ENCODE results near the gene KSR1.

The KSR1 gene

GRCh38 chr17:27473748-27474609 lies 17.7 kb downstream of the KSR1 start:
- Histone ChIP-seq H3K27ac (peak overlapping the region; percentile 67), H3K27me3 (no peaks in the 10 kb centered on the region), H3K4me3 (ENCODE audit: low read depth in 1 of 2, low read length in 1 of 2) (peak overlapping the region; percentile 34 to 47), H3K9me3 (no peaks in the 10 kb centered on the region), H3K36me3 (no peaks in the 10 kb centered on the region), H3K4me1 (ENCODE audit: control insufficient read depth in 1 of 2, insufficient read depth in 1 of 2, low read depth in 1 of 2, low read length in 1 of 2) (peaks cover 13% of the 10 kb centered on the region in 2 experiments)
- no peak for TF ChIP-seq CTCF (IDR thresholded peaks at IDR 0.05)

- no peak for TF ChIP-seq CTCF (IDR thresholded peaks at IDR 0.05)
- Histone ChIP-seq H3K27ac (no peak overlapping the region), H3K4me3 (ENCODE audit: low read depth in 1 of 2, low read length in 1 of 2) (no peak overlapping the region), H3K27me3 (no peaks in the 10 kb centered on the region), H3K36me3 (no peaks in the 10 kb centered on the region), H3K9me3 (no peaks in the 10 kb centered on the region), H3K4me1 (ENCODE audit: control insufficient read depth in 1 of 2, insufficient read depth in 1 of 2, low read depth in 1 of 2, low read length in 1 of 2) (peaks cover 13% of the 10 kb centered on the region in 2 experiments)
These were observed 18.9 kb downstream of the KSR1 start for GRCh38 chr17:27475070-27475673.

- TF ChIP-seq CTCF (IDR thresholded peaks at IDR 0.05) = no peak
- Histone ChIP-seq H3K27me3 (no peaks in the 10 kb centered on the region), H3K4me1 (ENCODE audit: control insufficient read depth in 1 of 2, insufficient read depth in 1 of 2, low read depth in 1 of 2, low read length in 1 of 2) (peaks cover 13% of the 10 kb centered on the region in 2 experiments), H3K9me3 (no peaks in the 10 kb centered on the region), H3K27ac (no peak overlapping the region), H3K4me3 (ENCODE audit: low read depth in 1 of 2, low read length in 1 of 2) (no peak overlapping the region), H3K36me3 (no peaks in the 10 kb centered on the region)
These were observed 20.0 kb downstream of the KSR1 start for GRCh38 chr17:27475981-27476895.

GRCh38 chr17:27477050-27477888 lies 21.0 kb downstream of the KSR1 start:
- no peak for TF ChIP-seq CTCF (IDR thresholded peaks at IDR 0.05)
- peaks cover 13% of the 10 kb centered on the region in 2 experiments for H3K4me1 ChIP-seq (ENCODE audit: control insufficient read depth in 1 of 2, insufficient read depth in 1 of 2, low read depth in 1 of 2, low read length in 1 of 2)
- no peak overlapping the region for H3K27ac ChIP-seq
- H3K36me3 ChIP-seq = no peaks in the 10 kb centered on the region
- H3K27me3 ChIP-seq = no peaks in the 10 kb centered on the region
- H3K4me3 ChIP-seq (ENCODE audit: low read depth in 1 of 2, low read length in 1 of 2) = no peak overlapping the region
- no peaks in the 10 kb centered on the region for H3K9me3 ChIP-seq
